ENCODE results near the gene GAS7.
A peak's percentile ranks its signal among the peaks of the same experiment; 100 is the strongest.

GAS7 gene

DNA sequence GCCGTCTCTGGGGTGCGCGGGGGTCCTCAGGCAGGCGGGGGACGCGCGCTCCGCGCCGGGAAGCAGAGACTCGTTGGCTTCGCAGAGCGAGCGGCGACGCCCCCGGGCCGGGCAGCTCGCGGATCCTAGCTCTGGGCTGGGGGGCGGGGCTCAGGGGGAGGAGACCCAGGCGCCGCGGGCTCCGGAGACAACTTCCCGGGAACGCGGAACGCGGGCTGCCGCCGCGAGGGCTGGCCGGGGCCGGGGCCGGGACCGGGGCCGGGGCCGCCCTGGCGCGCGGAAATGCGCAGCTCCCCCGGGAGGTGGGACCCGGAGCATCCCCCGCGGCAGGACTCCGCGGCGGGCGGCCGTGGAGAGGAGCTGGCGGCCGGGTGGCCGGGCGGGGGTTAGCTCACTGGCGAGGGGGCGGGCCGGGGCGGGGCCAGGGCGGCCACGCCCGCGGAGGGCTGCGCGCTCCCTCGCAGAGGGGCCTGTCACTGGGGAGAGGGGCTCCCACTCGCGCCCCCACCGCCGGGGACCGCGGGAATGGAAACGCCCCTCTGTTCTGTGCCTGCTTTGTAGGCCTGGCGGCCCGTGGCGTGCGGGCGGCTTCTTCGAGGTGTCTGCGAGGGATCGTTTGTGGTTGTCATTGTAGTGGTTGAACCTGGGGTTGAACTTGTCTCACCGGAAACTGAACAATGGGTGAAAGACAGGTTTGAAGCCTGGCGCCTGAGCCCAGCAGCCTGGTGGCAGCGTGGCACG lies at the start of gene GAS7:
TSS of gene GAS7 (minus strand) at position 98 of the 741 bp plus-strand sequence.
- peak; percentile 10 to 57 for DNase-seq (ENCODE audit: low read depth in 2 of 2)

DNA sequence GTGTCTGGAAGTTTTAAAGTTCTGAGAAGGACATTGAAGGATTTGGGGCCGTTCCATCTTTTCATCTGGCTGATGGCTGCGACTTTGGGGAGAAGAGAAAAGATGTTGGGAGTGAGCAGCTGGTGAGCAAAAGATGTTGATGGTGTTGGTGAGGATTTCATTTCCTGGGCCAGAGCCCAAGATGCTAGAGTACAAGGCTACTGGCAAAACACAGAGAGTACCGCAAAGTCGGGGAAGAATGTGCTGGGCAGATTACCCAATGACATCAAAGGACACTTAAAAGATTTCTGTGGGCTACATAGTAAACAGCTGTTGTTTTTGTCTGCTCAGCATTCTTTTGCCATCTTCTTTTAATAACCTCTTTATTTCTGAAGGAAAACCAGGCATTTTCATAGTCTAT lies 49.4 kb upstream of the GAS7 start:
- DNase-seq (ENCODE audit: low read depth in 2 of 2) = no peak

DNA sequence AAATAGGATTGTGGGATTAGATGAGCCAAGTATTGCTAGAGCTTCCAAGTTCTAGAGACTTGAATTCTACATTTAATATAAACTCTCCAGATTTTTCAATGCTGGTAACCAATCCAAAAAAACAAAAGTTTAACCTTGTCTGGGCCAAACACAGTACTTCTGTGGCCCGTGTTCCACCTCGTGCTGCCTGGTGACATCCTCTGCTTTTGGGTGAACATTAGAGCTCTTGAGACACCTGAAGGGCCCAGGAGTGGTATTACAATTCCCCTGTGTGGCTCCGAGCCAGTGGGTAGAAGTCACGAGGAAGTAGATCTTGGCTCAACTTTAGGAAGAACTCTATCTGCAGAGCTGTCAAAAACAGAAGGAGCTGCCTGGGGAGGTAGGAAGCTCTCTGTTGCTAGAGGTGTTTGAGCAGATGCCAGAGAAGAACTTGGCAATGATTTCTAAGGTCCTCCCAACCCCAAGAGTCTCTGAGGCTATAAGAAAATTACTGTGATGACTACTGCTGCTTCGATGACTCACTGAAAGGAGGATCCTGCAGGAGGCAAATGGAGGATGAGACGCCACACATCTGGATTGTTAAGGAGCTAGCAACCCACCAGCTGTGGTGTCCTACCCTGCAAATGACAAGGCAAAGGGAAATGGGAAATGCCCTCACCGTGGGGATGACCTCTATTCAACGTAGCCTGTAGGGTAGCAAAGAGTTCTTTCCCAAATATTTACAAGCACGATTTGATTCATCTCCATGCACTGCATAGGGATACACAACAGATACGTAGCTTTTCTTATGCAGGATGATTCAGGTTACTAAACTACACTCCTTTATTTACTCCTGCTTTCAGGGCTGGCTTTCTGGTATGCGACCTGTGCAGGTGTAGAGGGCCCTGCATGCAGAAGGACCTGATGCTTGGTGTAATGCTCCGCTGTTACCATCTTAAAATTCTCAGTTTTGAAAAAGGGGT lies 45.8 kb upstream of the GAS7 start:
- no peak for DNase-seq (ENCODE audit: low read depth in 2 of 2)

DNA sequence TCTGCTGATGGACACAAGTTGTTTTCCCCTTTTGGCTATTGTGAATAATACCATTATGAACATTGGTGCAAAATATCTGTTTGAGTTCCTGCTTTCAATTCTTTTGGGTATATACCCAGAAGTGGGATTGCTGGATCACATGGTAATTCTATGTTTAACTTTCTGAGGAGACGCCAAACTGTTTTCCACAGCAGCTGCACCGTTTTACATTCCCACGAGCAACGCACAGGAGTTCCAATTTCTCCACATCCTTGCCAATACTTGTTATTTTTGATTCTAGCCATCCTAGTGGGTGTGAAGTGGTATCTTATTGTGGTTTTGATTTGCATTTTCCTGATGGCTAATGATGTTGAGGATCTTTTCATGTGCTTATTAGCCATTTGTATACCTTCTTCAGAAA lies 43.4 kb upstream of the GAS7 start:
- no peak for DNase-seq (ENCODE audit: low read depth in 2 of 2)

DNA sequence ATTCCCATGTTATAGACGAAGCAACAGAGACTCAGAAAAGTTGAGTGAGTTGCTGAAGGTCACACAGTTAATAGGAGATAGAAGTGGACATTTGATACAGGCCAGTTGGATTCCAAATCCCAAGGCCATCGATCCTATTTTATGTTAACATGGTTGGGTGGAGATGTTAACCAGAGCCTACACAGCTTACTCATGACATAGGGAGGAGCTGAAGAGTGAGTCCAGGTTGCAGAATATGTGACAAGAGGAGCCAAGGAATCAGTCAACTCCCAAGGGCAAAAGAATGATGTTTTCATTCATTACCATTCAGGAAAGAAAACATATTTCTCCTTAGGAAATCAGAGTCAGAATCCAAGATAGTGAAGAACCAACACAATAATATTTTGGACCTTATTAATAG lies 40.3 kb upstream of the GAS7 start:
- no peak for DNase-seq (ENCODE audit: low read depth in 2 of 2)

DNA sequence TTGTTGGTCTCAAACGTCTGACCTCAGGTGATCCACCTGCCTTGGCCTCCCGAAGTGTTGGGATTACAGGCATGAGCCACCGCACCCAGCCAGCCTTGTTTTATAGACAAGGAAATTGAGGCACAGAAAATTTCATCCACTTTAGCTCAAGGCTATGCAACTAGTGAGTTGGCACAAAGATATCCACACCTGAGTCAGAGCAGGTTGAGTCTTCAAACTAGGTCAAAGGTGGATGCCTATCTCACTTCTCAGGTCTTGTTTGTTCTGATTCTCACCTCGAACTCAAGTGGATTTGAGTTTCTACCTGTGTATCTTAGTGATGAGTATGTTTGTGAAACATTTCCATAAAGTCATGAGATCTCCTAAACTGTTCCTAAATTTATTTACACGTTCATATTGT lies 35.6 kb upstream of the GAS7 start:
- no peak for DNase-seq (ENCODE audit: low read depth in 2 of 2)

DNA sequence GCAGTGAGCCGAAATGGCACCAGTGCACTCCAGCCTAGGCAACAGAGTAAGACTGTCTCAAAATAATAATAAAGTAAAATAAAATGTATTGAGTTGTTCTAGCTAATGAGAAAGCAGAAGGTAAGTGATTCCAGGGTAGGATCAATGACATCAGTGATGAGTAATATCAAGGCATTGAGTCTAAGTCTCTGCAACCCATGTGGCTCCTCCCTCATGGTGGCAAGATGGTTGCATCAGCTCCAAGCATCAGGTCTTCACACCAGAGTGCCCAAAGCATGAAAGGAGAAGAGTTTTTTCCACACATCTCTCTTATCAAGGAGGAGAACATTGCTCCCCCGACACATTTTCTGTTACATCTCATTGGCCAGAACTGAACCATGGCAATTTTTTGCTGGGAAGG lies 34.8 kb upstream of the GAS7 start:
- DNase-seq (ENCODE audit: low read depth in 2 of 2) = no peak

DNA sequence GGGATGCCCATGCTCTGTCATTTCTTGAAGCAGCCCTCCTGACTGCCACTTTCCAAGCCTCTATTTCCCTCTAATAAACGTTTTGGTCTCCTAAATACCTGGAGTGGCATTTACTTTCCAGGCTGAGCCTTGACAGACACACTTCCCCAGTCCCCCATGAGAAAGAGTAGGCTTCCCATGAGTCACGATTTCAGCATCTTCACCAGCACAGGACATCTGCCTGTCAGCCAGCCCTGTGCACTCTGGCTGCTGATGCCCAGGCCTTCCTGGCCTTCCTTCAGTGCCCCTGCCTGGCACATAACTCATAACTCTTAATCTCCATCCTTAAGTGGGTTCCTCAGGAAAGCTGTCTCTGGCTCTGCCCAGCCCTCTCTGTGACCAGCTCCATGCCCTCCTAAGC lies 30.8 kb upstream of the GAS7 start:
- no peak for DNase-seq (ENCODE audit: low read depth in 2 of 2)

DNA sequence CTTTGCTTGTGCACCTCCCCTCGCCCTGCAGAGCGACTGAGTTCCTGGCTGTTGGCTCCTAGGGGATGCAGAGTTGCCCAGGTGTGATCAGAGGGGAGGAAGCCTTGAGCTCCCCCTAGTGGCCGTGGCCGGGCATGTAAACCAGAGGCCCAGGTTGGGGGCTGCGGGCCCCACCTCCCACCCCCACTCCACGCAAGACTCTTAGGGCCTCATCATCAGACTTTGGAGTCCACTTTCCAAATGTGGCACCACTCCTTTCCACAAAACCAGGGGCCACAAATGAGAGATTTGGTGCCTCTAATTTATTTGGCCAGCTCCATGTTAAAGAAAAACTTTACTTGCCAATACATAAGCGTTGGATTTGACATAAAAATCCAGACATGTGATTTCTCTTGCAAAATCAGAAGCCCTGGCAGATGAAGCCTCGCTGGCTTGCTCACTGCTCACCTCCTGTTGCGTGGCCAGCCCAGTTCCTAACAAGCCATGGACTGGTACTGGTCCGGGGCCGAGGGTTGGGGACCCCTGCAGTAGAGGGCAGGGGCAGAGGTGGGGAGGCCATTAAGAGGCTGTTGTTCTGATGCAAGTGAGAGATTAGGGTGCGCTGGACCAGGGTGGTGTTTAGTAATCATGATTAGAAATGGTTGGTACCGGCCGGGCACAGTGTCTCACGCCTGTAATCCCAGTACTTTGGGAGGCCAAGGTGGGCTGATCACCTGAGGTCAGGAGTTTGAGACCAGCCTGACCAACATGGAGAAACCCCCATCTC lies 28.7 kb upstream of the GAS7 start:
- DNase-seq (ENCODE audit: low read depth in 2 of 2) = peak; percentile 6 to 17

DNA sequence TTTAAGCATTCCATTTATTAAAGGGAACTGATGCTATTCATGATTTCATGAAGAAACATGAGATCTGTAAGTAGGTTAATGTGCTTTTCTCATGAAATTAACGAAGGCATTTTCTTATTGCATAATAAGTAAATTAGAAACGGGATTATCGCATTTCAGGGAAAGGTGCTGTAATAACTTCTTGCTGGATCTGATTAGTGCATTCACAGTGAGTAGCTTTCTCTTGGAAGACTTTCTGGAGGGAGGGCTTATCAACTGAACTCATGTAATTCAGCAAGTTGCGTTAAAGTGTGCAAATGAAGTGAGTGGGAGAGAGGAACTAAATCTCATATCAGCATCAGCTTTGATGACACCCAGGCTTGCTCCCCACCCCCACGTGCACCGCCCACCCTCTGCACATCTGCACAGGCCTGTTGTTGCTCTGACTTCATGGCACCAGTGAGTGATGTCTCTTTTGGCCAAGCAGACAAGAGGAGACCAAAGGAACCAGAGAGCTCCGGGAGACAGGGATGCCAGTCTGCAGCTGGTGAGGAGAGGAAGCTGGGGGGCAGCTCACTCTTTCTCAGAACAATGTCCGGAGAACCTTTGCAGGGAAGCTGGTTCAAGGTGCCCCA lies 26.3 kb upstream of the GAS7 start:
- no peak for DNase-seq (ENCODE audit: low read depth in 2 of 2)

DNA sequence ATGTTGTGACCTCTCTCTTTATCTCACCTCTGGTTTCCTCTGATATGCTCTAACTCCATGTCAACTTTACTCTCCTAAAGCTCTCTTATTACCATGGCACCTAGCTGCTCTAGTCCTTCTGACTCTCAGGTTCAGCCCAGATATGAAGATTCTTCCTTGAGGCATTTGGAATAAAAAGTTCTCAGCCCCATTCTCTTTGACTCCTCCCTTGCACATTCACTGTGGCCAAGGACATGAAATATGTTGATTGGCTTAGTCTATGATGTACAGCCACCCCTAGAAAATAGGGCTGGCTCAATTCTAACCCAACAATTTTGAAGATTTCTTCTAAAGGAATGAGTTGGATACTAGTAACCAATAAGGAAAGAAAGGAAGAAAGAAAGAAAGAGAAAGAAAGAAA lies 20.8 kb upstream of the GAS7 start:
- DNase-seq (ENCODE audit: low read depth in 2 of 2) = no peak

DNA sequence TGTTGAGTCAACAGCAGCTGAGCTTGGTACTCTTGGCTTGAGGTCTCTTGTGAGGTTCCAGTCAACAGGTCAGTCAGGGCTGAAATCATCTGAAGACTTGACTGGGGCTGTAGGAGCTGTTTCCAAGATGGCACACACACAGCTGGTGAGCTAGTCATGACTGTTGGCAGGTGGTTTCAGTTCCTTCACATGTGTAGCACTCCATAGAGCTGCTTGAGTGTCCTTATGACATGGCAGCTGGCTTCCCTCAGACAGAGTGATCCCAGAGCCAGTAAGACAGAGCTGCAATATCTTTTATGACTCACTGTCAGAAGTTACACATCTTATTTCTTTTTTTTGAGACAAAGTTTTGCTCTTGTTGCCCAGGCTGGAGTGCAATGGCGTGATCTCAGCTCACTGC lies 19.5 kb upstream of the GAS7 start:
- DNase-seq (ENCODE audit: low read depth in 2 of 2) = no peak

DNA sequence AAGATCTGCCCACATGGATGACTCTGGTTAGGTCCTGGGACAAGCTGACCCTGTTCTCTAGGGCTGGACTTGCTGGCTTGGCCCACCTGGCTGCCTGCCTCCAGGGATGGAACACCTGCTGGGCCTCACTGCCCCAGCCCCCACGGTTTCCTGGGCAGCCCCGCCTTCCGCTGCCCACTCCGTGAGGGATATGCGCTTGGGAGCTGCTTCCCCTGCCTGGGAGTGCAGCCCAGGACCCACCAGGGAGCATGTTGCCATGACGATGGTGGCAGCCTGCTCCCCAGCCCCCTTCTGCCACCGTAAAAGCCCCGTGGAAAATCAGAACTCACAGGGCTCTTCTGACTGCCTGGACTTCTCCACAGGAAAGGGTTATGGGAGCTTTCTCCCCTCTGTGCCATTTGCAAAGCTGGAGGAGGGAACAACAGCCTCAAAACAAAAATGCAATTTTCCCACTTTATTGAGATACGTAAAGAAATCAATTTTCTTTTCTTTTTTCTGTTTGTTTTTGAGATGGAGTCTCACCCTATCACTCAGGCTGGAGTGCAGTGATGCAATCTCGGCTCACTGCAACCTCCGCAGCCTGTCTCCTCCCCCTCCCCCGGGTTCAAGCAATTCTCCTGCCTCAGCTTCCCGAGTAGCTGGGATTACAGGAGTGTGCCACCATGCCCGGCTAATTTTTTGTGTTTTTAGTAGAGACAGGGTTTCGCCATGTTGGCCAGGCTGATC lies 18.0 kb upstream of the GAS7 start:
- DNase-seq (ENCODE audit: low read depth in 2 of 2) = no peak

DNA sequence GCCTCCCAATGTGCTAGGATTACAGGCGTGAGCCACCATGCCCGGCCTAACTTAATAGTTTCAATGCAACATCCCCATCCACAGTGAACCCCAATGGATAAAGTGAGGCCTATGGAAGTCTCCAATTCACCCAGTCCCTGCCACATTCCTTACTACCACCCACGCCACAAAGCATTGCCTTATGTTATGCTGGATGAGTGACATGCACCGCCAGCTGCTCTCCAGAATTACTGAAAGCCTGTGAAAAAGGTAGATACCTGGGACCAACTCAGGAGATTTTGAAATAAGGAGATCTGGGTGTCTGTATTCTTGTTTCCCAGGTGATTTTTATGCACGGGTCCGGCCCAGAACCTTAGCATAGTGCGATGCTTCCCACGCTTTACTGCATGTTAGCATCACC lies 16.9 kb upstream of the GAS7 start:
- no peak for DNase-seq (ENCODE audit: low read depth in 2 of 2)

DNA sequence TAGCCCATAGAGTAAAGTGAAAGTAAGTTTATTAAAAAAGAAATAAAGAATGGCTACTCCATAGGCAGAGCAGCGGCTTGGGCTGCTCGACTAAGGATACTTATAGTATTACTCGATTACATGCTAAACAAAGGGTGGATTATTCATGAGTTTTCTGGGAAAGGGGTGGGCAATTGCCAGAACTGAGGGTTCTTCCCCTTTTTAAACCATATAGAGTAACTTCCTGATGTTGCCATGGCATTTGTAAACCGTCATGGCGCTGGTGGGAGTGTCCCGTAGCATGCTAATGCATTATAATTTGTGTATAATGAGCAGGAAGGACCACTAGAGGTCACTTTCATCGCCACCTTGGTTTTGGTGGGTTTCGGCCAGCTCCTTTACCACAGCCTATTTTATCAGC lies 13.3 kb upstream of the GAS7 start:
- DNase-seq (ENCODE audit: low read depth in 2 of 2) = no peak

DNA sequence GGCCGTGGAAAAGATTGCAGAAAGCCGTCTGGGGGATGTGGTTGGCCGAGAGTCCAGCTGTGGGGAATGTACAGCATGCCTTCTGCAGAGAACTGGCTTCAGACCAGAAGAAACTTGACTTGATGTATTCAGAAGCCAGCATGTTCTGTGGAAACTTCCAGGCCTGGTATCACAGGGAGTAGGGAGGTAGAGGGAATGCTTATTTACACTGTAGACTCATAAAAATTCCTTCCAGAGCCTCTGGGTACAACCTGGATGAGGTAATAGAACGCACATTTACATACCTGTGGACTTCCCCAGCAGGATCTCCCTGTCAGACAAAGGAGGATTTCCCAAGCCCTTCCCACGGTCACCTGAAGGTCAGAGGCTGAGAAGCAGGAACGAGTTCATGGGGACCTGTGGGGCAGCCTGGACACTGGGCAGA lies 11.8 kb upstream of the GAS7 start:
- DNase-seq (ENCODE audit: low read depth in 2 of 2) = no peak

DNA sequence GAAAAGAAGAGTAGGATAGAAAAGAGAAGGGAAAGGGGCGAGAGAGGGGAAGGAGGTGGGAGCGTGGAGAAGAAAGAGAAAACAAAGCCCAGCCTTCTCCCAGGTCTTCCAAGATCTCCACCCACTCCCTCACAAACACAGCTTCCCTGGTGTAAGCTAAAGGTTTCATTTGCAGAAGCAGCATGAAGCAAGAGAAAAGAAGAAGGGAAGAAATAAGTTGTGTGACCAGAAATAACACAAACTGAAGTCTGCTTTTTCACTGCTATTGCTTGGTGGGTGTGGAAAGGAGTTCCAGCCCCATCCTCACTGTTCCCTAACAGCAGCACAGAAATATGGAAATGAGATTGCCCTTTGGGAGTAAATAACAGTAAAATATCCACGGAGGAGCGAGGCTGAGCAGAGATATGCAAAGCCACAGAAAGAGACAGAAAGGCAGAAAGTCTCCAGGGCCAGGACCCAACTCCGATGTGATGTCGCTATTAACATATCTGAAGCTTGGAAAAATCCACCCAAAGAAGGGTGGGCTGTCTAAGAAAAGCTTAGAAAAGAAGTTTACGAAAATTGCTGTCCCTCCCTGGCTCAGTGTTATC lies 10.3 kb upstream of the GAS7 start:
- no peak for DNase-seq (ENCODE audit: low read depth in 2 of 2)

DNA sequence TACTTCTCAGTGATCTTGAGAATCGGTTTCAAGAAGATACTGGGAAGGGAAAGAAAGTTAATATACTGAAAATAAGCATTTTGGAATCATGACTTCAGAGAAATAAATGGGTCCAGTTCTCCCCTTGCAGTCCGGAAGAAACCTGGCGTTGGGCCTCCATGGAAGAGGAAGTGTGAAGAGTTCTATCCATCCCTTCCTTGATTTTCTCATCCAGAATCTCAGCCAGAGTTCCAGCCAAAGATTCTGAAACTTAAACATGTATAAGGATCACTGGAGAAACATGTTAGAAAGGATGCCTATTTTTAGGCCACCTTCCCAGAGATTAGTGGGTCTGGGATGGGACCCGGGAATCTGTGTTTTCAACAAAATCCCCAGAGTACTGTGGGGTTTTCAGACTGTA lies 8.7 kb upstream of the GAS7 start:
- DNase-seq (ENCODE audit: low read depth in 2 of 2) = no peak

DNA sequence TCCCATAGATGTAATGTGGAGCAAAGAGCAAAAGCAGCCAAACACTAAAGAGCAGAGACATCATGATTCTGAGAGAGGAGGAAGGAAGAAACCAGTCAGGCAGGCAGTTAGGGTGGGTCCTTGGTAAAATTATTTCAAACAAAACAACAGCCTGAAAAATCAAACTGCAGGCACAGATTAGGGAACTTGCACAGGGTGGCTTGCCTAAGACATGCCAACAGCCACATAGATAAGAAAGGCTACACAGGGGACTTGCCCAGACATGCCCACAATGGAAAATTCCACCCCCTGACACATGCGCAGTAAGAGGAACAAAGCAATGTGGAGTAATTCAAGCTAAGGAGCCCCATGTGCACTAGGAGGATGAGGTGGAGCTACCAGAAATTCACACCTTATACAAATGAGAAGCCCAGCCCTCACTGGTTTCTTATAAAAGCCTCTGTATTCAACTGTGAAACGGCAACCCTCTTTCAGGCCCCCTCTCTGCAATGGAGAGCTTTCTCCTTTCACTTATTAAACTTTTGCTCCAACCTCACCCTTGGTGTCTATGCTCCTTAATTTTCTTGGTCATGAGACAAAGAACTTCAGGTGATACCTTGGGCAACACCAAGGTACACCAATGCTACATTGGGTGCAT lies 7.3 kb upstream of the GAS7 start:
- no peak for DNase-seq (ENCODE audit: low read depth in 2 of 2)

DNA sequence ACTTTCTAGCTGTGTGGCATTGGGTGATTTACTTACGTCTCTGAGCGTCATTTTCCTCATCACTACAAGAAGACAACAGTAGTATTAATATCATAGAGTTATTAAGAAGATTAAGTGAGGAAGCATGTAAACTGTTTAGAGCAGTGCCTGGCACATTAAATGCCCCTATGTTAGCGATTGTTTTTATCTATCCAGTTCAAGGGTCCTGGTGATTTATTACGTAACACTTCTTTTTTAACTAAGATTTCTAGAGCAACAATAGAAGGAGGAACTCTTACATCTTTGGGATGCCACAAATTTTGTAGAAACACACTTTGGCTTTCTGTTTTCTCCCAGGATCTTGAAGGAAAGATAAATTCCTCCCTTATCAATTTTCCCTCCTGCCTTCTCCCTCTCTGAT lies 3.3 kb upstream of the GAS7 start:
- DNase-seq (ENCODE audit: low read depth in 2 of 2) = no peak

Measured in stimulated activated CD8-positive, alpha-beta memory T cell treated with anti-CD3 and anti-CD28 coated beads, Interleukin-7, amount 100 ng/mL, for 4 hours (primary cell).